Thoracic aorta (tissue), 2 donors: ENCODE measurements around the gene GPS1. TPM values are rescaled to one million over a fixed set of nuclear protein-coding genes. Genes with fewer than 3 reads are reported as not detected.

Source experiments
- ATAC-seq: fragments of 150-250 bp; one replicate; pipeline ENCODE4 v1.8.0; 2017; ENCODE audit warnings: low read depth; ENCODE audit not compliant: insufficient number of reproducible peaks, low FRiP score
- DNase-seq: peaks from one replicate; pipeline ENCODE4 v3.0.0-alpha.2; 2020; ENCODE audit warnings: low spot score
- H3K27ac ChIP-seq, 2 donors: fragments of 200-600 bp; sonication (generic); 1 replicate in 1 of 2; 2 replicates in 1 of 2; pipeline ENCODE4 v1.5.1; 2016; ENCODE audit warnings: mild to moderate bottlenecking in 2 of 2, moderate library complexity in 2 of 2
- H3K27me3 ChIP-seq: fragments of 200-600 bp; sonication (generic); replicated peaks from 2 replicates; pipeline ENCODE4 v1.6.0; 2016; ENCODE audit warnings: mild to moderate bottlenecking; ENCODE audit not compliant: insufficient read depth
- H3K36me3 ChIP-seq: fragments of 200-600 bp; sonication (generic); one replicate; pipeline ENCODE4 v1.5.1; 2016
- H3K4me1 ChIP-seq, 2 donors: fragments of 200-600 bp; sonication (generic); 1 replicate in 1 of 2; 2 replicates in 1 of 2; pipeline versions ENCODE4 v1.5.1 to v1.6.0; 2016; ENCODE audit warnings: low read depth in 2 of 2, mild to moderate bottlenecking in 1 of 2; ENCODE audit not compliant: control insufficient read depth in 1 of 2
- H3K4me3 ChIP-seq: fragments of 200-600 bp; sonication (generic); 2 replicates; pipeline ENCODE4 v1.5.1; 2016; ENCODE audit warnings: mild to moderate bottlenecking
- H3K9me3 ChIP-seq: fragments of 200-600 bp; sonication (generic); 2 replicates; pipeline ENCODE4 v1.5.1; 2016
- CTCF ChIP-seq: fragments of 200-600 bp; sonication (generic); IDR thresholded peaks from one replicate; pipeline ENCODE4 v1.5.1; 2019; ENCODE audit warnings: antibody characterized with exemption
- total RNA-seq, 2 donors: library from RNA; depleted of rRNA; stranded (reverse); fragments of >200 nt; gene quantifications; one replicate each; pipeline versions ENCODE4 v1.1.0 to v1.2.3, GENCODE V29; 2016

The GPS1 gene
- total RNA-seq, 2 donors from 2014 or later = 43.2 to 91.9 TPM

- H3K4me3 ChIP-seq = no peak overlapping the region
- TF ChIP-seq CTCF = no peak
- peaks cover 19% of the 10 kb centered on the region for H3K36me3 ChIP-seq
- ATAC-seq = no peak
- no peaks in the 10 kb centered on the region for H3K4me1 ChIP-seq
- DNase-seq = no peak
- H3K9me3 ChIP-seq = no peaks in the 10 kb centered on the region
- no peak overlapping the region for H3K27ac ChIP-seq
- no peaks in the 10 kb centered on the region for H3K27me3 ChIP-seq
Observed at GRCh38 chr17:82076018-82076784, 24.5 kb downstream of the GPS1 start.

DNA sequence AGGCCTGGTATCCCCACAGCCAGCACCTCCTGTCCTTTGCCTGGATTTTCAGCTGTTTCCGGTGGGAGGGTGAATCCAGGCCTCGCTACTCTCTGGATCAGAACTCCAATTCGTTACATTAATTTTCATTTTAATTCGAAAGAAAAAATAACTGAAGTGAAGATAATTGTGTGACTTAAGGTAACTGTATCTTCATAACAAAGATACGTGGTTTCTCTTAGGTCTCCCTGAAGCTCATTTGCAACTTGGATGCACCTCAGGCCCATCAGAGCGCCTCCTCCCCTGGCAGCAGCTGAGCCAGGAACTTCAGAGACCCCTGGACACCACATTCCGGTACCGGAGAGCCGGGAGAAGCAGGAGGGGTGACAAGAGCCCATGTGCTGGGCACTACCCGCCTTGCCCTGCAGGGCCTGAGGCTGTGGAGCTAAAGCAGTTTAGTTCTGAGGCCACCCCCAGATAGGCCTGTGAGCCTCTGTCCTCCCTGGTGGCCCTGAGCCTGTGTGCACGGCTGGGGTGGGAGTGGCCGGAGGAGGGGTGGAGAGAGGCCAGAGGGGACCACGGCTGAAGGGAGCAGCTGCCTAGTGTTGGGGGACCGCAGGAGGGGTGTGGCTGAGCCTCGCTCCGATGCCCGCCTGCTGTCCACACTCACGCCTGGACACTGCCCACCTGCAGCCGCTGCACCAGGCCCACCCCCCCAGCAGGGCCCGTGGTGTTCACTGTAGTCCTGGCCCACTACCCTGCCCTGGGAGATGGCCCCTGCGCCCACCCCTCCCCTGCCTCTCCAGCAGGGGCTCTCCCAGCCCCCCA lies 25.3 kb downstream of the GPS1 start:
- Histone ChIP-seq H3K27ac (no peak overlapping the region), H3K4me1 (no peaks in the 10 kb centered on the region), H3K36me3 (peaks cover 23% of the 10 kb centered on the region), H3K9me3 (no peaks in the 10 kb centered on the region), H3K27me3 (no peaks in the 10 kb centered on the region), H3K4me3 (no peak overlapping the region)
- ATAC-seq (no peak), DNase-seq (no peak)
- no peak for TF ChIP-seq CTCF

GRCh38 chr17:82077617-82078358 lies 26.1 kb downstream of the GPS1 start:
- no peak overlapping the region for H3K27ac ChIP-seq
- peaks cover 29% of the 10 kb centered on the region for H3K36me3 ChIP-seq
- H3K9me3 ChIP-seq = no peaks in the 10 kb centered on the region
- no peak overlapping the region for H3K4me3 ChIP-seq
- H3K27me3 ChIP-seq = no peaks in the 10 kb centered on the region
- DNase-seq (no peak), ATAC-seq (no peak)
- H3K4me1 ChIP-seq = no peaks in the 10 kb centered on the region
- no peak for TF ChIP-seq CTCF

GRCh38 chr17:82078433-82078832 lies 26.7 kb downstream of the GPS1 start:
- DNase-seq = no peak
- H3K36me3 ChIP-seq = peaks cover 35% of the 10 kb centered on the region

More at GRCh38 chr17:82078433-82078832, 26.7 kb downstream of the GPS1 start:
- Histone ChIP-seq H3K27ac (no peak overlapping the region), H3K4me1 (no peaks in the 10 kb centered on the region), H3K27me3 (no peaks in the 10 kb centered on the region), H3K9me3 (no peaks in the 10 kb centered on the region), H3K4me3 (no peak overlapping the region)
- no peak for TF ChIP-seq CTCF
- no peak for ATAC-seq
